HCT116 (cell line): ENCODE measurements around the gene VPS37B.

Experiments used
- CTCF ChIP-seq, 3 experiments: fragments of 200-600 bp in 1 of 3; sonication (generic) in 1 of 3; IDR thresholded peaks in 2 of 3; conservative IDR thresholded peaks in 1 of 3; 2 replicates each; pipeline ENCODE4 v1.5.1; 2012 to 2017; ENCODE audit warnings: low read depth in 2 of 3, low read length in 2 of 3, antibody characterized with exemption in 1 of 3, borderline replicate concordance in 1 of 3, control low read depth in 1 of 3, mild to moderate bottlenecking in 1 of 3, mixed read lengths in 1 of 3, mixed run types in 1 of 3, moderate library complexity in 1 of 3; ENCODE audit not compliant: insufficient read depth in 1 of 3
- EZH2 ChIP-seq: fragments of 200-600 bp; sonication (generic); IDR thresholded peaks from 2 replicates; pipeline ENCODE4 v1.6.1; 2017; ENCODE audit warnings: antibody characterized with exemption, mixed run types
- REST ChIP-seq: IDR thresholded peaks from 2 replicates; pipeline ENCODE4 v1.6.1; 2012; ENCODE audit warnings: low read depth

GRCh38 chr12:122880155-122880667 is 15.7 kb downstream of the VPS37B start:
- TF ChIP-seq CTCF (IDR thresholded peaks at IDR 0.05 in 2 of 3, conservative IDR thresholded peaks at IDR 0.05 in 1 of 3; ENCODE audit: borderline replicate concordance in 1 of 3, insufficient read depth in 1 of 3, low read depth in 2 of 3, low read length in 2 of 3) (no peak), REST (no peak), EZH2 (no peak)
